K562 (cell line): ENCODE results near the gene MTA1. TPM values are rescaled to one million over a fixed set of nuclear protein-coding genes. Genes with fewer than 3 reads are reported as not detected.

Experiments used
- ATAC-seq: fragments of 200-7000 bp; cut with Tn5 transposase; 3 replicates; pipeline ENCODE4 v1.9.1; 2020; ENCODE audit warnings: moderate library complexity
- BruUV-seq: library from RNA; stranded (reverse); fragments of 400-500 nt; replicated peaks from 2 replicates; lab custom pipeline; 2021; lab: Mats Ljungman, UMichigan
- CTCF ChIA-PET: fragments of 300-600 bp; formaldehyde crosslinking; extraction: SDS; loops from one replicate; lab custom pipeline; 2021; ENCODE audit warnings: low intra/inter-chr PET ratio; lab: Yijun Ruan, JAX
- POLR2A ChIA-PET: fragments of 300-600, 350-650 bp; sonication (Branson Sonifier 250); formaldehyde crosslinking; extraction: SDS; loops from one replicate; lab custom pipeline; 2021; ENCODE audit warnings: antibody characterized with exemption, inconsistent platforms; lab: Yijun Ruan, JAX
- DNase-seq, 4 experiments: peaks; one replicate each; pipeline versions ENCODE4 v3.0.0 to v3.0.0-alpha.2; 2011 to 2018; ENCODE audit warnings: low spot score in 3 of 4, mixed read lengths in 3 of 4; ENCODE audit errors: extremely low read depth in 1 of 4
- FAIRE-seq: peaks from 2 replicates; lab custom pipeline; 2011; peaks lifted over from hg19 to GRCh38; lab: Jason Lieb, UNC
- H2AFZ ChIP-seq: 2 replicates; pipeline ENCODE4 v1.6.0; 2011; ENCODE audit warnings: low read depth, low read length, control low read depth, inconsistent platforms
- H3K27ac ChIP-seq: fragments of 200-600 bp; 3 replicates; pipeline ENCODE4 v1.8.0; 2011; ENCODE audit warnings: low read depth, mild to moderate bottlenecking, control low read depth, inconsistent platforms, low read length, moderate library complexity, mixed read lengths; ENCODE audit errors: extremely low read depth
- H3K27me3 ChIP-seq, 2 experiments: fragments of 300-600 bp in 1 of 2; 2 replicates in 1 of 2; 3 replicates in 1 of 2; pipeline versions ENCODE4 v1.6.0 to v1.8.0; 2011; ENCODE audit warnings: inconsistent platforms in 2 of 2, low read length in 2 of 2, mild to moderate bottlenecking in 1 of 2, mixed read lengths in 1 of 2, moderate library complexity in 1 of 2; ENCODE audit not compliant: control insufficient read depth in 2 of 2, insufficient read depth in 2 of 2
- H3K36me3 ChIP-seq: fragments of 300-600 bp; 3 replicates; pipeline ENCODE4 v1.8.0; 2011; ENCODE audit warnings: mild to moderate bottlenecking, low read length, inconsistent platforms; ENCODE audit not compliant: control insufficient read depth, insufficient read depth
- H3K4me1 ChIP-seq, 2 experiments: fragments of 200-600 bp in 1 of 2; replicated peaks in 1 of 2; 2 replicates in 1 of 2; 3 replicates in 1 of 2; pipeline versions ENCODE4 v1.5.1 to v1.8.0; 2011; ENCODE audit warnings: inconsistent platforms in 2 of 2, low read length in 2 of 2, mild to moderate bottlenecking in 1 of 2, mixed read lengths in 1 of 2, moderate library complexity in 1 of 2; ENCODE audit not compliant: control insufficient read depth in 2 of 2, insufficient read depth in 2 of 2
- H3K4me2 ChIP-seq: 2 replicates; pipeline ENCODE4 v1.6.1; 2011; ENCODE audit warnings: low read length, control low read depth, inconsistent platforms, mixed read lengths; ENCODE audit not compliant: insufficient read depth
- H3K4me3 ChIP-seq: fragments of 200-600 bp; sonication (generic), shearing (Covaris generic); 2 replicates; pipeline ENCODE4 v1.5.1; 2016; ENCODE audit warnings: control low read depth, inconsistent platforms
- H3K79me2 ChIP-seq: fragments of 200-600 bp; 3 replicates; pipeline ENCODE4 v1.8.0; 2011; ENCODE audit warnings: low read length, inconsistent platforms; ENCODE audit not compliant: control insufficient read depth, insufficient read depth
- H3K9ac ChIP-seq, 2 experiments: 2 replicates each; pipeline versions ENCODE4 v1.6.0 to v1.6.1; 2011; ENCODE audit warnings: low read depth in 2 of 2, low read length in 2 of 2, control low read depth in 1 of 2, inconsistent platforms in 1 of 2, mild to moderate bottlenecking in 1 of 2, mixed read lengths in 1 of 2; ENCODE audit not compliant: insufficient read depth in 1 of 2
- H3K9me1 ChIP-seq: one replicate; pipeline ENCODE4 v1.6.0; 2011; ENCODE audit warnings: inconsistent platforms, mild to moderate bottlenecking, low read length, moderate library complexity; ENCODE audit not compliant: control insufficient read depth, insufficient read depth
- H3K9me3 ChIP-seq: replicated peaks from 2 replicates; pipeline ENCODE4 v1.5.1; 2011; ENCODE audit warnings: low read depth, low read length, inconsistent platforms; ENCODE audit not compliant: control insufficient read depth, insufficient read depth
- H4K20me1 ChIP-seq: replicated peaks from 2 replicates; pipeline ENCODE4 v1.6.1; 2011; ENCODE audit warnings: low read length, inconsistent platforms, mixed read lengths; ENCODE audit not compliant: control insufficient read depth, insufficient read depth
- ATF7 ChIP-seq: fragments of 450-650 bp; IDR thresholded peaks from 2 replicates; pipeline ENCODE4 v1.7.1; 2014; ENCODE audit warnings: mild to moderate bottlenecking, moderate library complexity
- CCAR2 ChIP-seq: fragments of 200-400 bp; formaldehyde crosslinking; IDR thresholded peaks from 2 replicates; pipeline ENCODE4 v1.6.1; 2017; ENCODE audit warnings: mild to moderate bottlenecking, low read depth, low read length
- CHD1 ChIP-seq: fragments of 200-600 bp; sonication (generic); IDR thresholded peaks from one replicate; pipeline ENCODE4 v1.6.1; 2012; ENCODE audit warnings: mild to moderate bottlenecking, moderate library complexity, low read length, inconsistent platforms
- DPF2 ChIP-seq: fragments of 450-650 bp; IDR thresholded peaks from 2 replicates; pipeline ENCODE4 v1.6.1; 2016
- E2F3 ChIP-seq: fragments of 250-450 bp; sonication (Bioruptor Pico); IDR thresholded peaks from 2 replicates; pipeline ENCODE4 v1.4.0; 2020; ENCODE audit warnings: mild to moderate bottlenecking
- EGR1 ChIP-seq: fragments of 450-650 bp; conservative IDR thresholded peaks from 2 replicates; pipeline ENCODE4 v1.6.1; 2017; ENCODE audit warnings: mild to moderate bottlenecking
- GTF2A2 ChIP-seq: IDR thresholded peaks from 2 replicates; pipeline ENCODE4 v1.6.1; 2016; ENCODE audit warnings: mild to moderate bottlenecking, missing genetic modification characterization, missing compliant biosample characterization
- HMG20B ChIP-seq: fragments of 250-450 bp; sonication (Bioruptor Pico); IDR thresholded peaks from 2 replicates; pipeline ENCODE4 v1.5.0; 2021; ENCODE audit warnings: mild to moderate bottlenecking
- IFI16 ChIP-seq: fragments of 250-450 bp; sonication (Bioruptor Pico); IDR thresholded peaks from 2 replicates; pipeline ENCODE4 v2.1.2; 2022; ENCODE audit warnings: mild to moderate bottlenecking, inconsistent platforms
- NFE2L1 ChIP-seq: fragments of 450-650 bp; IDR thresholded peaks from 2 replicates; pipeline ENCODE4 v1.6.1; 2016; ENCODE audit warnings: missing genetic modification characterization, low read depth, mild to moderate bottlenecking, missing compliant biosample characterization, moderate library complexity, borderline replicate concordance
- NR1H2 ChIP-seq: sonication (generic); formaldehyde crosslinking; IDR thresholded peaks from 2 replicates; pipeline ENCODE4 v1.4.0; 2020; ENCODE audit warnings: mild to moderate bottlenecking, missing genetic modification reagents
- PCBP1 ChIP-seq: fragments of 200-400 bp; formaldehyde crosslinking; IDR thresholded peaks from 2 replicates; pipeline ENCODE4 v1.6.1; 2018; ENCODE audit warnings: mild to moderate bottlenecking, low read depth, low read length; ENCODE audit not compliant: poor library complexity, severe bottlenecking
- RBM14 ChIP-seq: fragments of 200-400 bp; formaldehyde crosslinking; IDR thresholded peaks from 2 replicates; pipeline ENCODE4 v1.6.1; 2018; ENCODE audit warnings: low read depth, mild to moderate bottlenecking, low read length, moderate library complexity, borderline replicate concordance; ENCODE audit not compliant: insufficient read depth
- SRF ChIP-seq, 2 experiments: fragments of 250-450, 450-650 bp in 1 of 2; sonication (Bioruptor Pico) in 1 of 2; sonication (generic) in 1 of 2; formaldehyde crosslinking; IDR thresholded peaks; 2 replicates each; pipeline versions ENCODE4 v1.5.0 to v1.5.1; 2020 to 2022; ENCODE audit warnings: mild to moderate bottlenecking in 1 of 2, missing genetic modification reagents in 1 of 2
- U2AF1 ChIP-seq: fragments of 200-400 bp; formaldehyde crosslinking; optimal IDR thresholded peaks from 2 replicates; pipeline ENCODE3; 2017; ENCODE audit warnings: mild to moderate bottlenecking, low read depth, low read length, moderate library complexity
- ZBED1 ChIP-seq: IDR thresholded peaks from 2 replicates; pipeline ENCODE4 v1.6.1; 2014
- ZNF197 ChIP-seq: fragments of 200-800 bp; sonication (Bioruptor generic); IDR thresholded peaks from 2 replicates; pipeline ENCODE4 v1.6.1; 2016; ENCODE audit warnings: low read depth, missing genetic modification characterization, missing compliant biosample characterization
- WGBS: fragments of 100-300 bp; shearing (Covaris generic); methylation state at CpG from one replicate; pipeline ENCODE4 v1.1.6; 2016; ENCODE audit warnings: low coverage, mixed read lengths; ENCODE audit not compliant: insufficient coverage; ENCODE audit errors: missing lambda C conversion rate; 5-methylcytosine and 5-hydroxymethylcytosine counted together
- in situ Hi-C: fragments of 300-500 bp; cut with MboI; formaldehyde crosslinking; loops from 4 replicates; pipeline ENCODE4 v1.15.0; 2018; ENCODE audit warnings: inconsistent platforms, mixed read lengths
- intact Hi-C: fragments of 100-400 bp; cut with micrococcal nuclease; formaldehyde crosslinking; loops from 2 replicates; pipeline ENCODE4 v1.14.2; 2022
- polyA plus RNA-seq, 8 experiments: library from polyadenylated mRNA; depleted of rRNA in 4 of 8; stranded (reverse) in 5 of 8; unstranded in 3 of 8; fragments of >200 nt; fragmentation: Nextera tagmentation in 2 of 8; fragmentation: Illumina TruSeq in 1 of 8; extraction: Ambion mirVana in 2 of 8; extraction: Trizol in 1 of 8; gene quantifications; 2 replicates each; pipeline versions ENCODE4 v1.2.1 to v1.2.3, GENCODE V29; 2011 to 2014; ENCODE audit warnings: inconsistent platforms in 1 of 8, missing spikeins in 1 of 8
- total RNA-seq, 7 experiments: library from RNA; depleted of rRNA in 6 of 7; stranded (reverse); fragments of >200 nt in 6 of 7; fragmentation: Illumina TruSeq in 2 of 7; extraction: Trizol in 2 of 7; gene quantifications; 2 replicates each; pipeline versions ENCODE4 v1.2.1 to v1.2.3, GENCODE V29; 2011 to 2021; ENCODE audit warnings: low replicate concordance in 1 of 7

Gene MTA1
- total and polyA plus RNA-seq, 9 of the 15 experiments (the other 6 are each of a cell fraction or from before 2014, with no cell fraction given) = 0.13 to 118 (median 32.3) TPM

DNA sequence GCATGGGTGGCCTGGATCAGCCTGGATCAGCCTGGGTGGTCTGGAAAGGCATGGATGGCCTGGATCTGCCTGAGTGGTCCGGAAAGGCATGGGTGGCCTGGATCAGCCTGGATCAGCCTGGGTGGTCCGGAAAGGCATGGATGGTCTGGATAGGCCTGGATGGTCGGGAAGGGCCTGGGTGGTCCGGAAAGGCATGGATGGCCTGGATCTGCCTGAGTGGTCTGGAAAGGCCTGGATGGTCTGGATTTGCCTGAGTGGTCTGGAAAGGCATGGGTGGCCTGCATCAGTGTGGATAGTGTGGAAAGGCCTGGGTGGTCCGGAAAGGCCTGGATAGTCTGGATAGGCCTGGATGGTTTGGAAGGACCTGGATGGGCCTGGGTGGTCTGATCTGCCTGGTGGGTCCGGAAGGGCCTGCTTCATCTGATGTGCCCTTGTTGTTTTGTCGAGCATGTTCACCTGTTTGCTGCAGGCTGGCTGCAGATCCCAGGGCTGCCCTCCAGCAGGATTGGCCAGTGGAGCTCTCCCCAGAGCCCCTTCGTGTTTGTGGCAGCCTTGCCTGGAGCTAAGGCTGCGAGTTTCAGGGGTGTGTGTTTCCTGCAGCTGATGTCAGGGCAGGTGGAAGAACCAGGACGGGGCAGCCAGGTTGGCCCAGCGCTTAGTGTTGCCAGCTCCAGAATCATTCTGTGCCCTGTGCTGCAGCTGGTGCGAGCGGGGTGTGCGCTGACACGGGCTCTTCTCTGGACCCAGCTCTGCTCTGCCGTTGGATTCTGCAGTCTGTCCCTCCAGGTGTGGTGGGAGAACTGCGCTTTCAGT, 40.5 kb upstream of the MTA1 start:
- Histone ChIP-seq H2AFZ (no peak overlapping the region), H3K27me3 (no peaks in the 10 kb centered on the region), H4K20me1 (no peaks in the 10 kb centered on the region), H3K36me3 (no peaks in the 10 kb centered on the region), H3K4me3 (no peak overlapping the region), H3K9me3 (no peaks in the 10 kb centered on the region), H3K9me1 (no peaks in the 10 kb centered on the region), H3K4me1 (peaks cover 8 to 28% of the 10 kb centered on the region in 2 experiments; a peak in 4 of 5 replicates), H3K4me2 (no peak overlapping the region), H3K9ac (peak overlapping the region in 1 of 2 experiments; percentile 68; a peak in 2 of 4 replicates), H3K27ac (no peak overlapping the region), H3K79me2 (no peaks in the 10 kb centered on the region)
- DNase-seq (no peak), FAIRE-seq (no peak), ATAC-seq (no peak)
- intact Hi-C loops = no loop called here
- 80% methylated on average over 13 of the region's 17 CpGs for WGBS
- ChIA-PET CTCF (no interaction called here), POLR2A (interaction anchor here (0.7 to 0.8 kb wide), 2 partner anchors 127 to 223 kb away, joined by 3 read pairs; no protein-coding TSS in a partner anchor)
- BruUV-seq = no TSS peak
- no peak for TF ChIP-seq PCBP1
- no peak for TF ChIP-seq U2AF1
- TF ChIP-seq GTF2A2 (tag) = no peak
- no peak for TF ChIP-seq ZNF197 (CRISPR knock-in tag)
- TF ChIP-seq EGR1 = no peak
- no peak for TF ChIP-seq SRF (CRISPR knock-in tag; IDR thresholded peaks at IDR 0.05)
- TF ChIP-seq DPF2 = no peak
- TF ChIP-seq ZBED1 = no peak
- TF ChIP-seq CCAR2 = no peak
- no peak for TF ChIP-seq CHD1
- no peak for TF ChIP-seq NR1H2 (CRISPR knock-in tag)
- no peak for TF ChIP-seq E2F3 (CRISPR knock-in tag)
- no peak for TF ChIP-seq ATF7
- no peak for TF ChIP-seq NFE2L1 (tag)
- TF ChIP-seq IFI16 (CRISPR knock-in tag) = no peak
- TF ChIP-seq HMG20B (CRISPR knock-in tag) = no peak
- no peak for TF ChIP-seq RBM14
- in situ Hi-C loops = no loop called here
